ENCODE data around the gene BOLA3.

The BOLA3 gene

GRCh38 chr2:74148457-74149246, 940 bp upstream of the BOLA3 start:
- Histone ChIP-seq H3K27ac (no peak overlapping the region), H3K36me3 (replicated peaks) (peaks cover 5% of the 10 kb centered on the region), H3K4me3 (ENCODE audit: low read depth, low read length) (peak overlapping the region; percentile 80), H3K27me3 (replicated peaks) (no peaks in the 10 kb centered on the region)
- in situ Hi-C loops (cut with HindIII; ENCODE audit: low pct_ligation_motif_present, low sequenced_read_pairs): no loop called here
- DNase-seq: no peak
- TF ChIP-seq CTCF (IDR thresholded peaks at IDR 0.05; ENCODE audit: low read depth, low read length, missing control alignments): no peak

GRCh38 chr2:74146929-74147726, 584 bp downstream of the BOLA3 start:
- no peak for TF ChIP-seq CTCF (IDR thresholded peaks at IDR 0.05; ENCODE audit: low read depth, low read length, missing control alignments)
- in situ Hi-C loops (cut with HindIII; ENCODE audit: low pct_ligation_motif_present, low sequenced_read_pairs): no loop called here
- peak; percentile 24 for DNase-seq
- no peaks in the 10 kb centered on the region for H3K27me3 ChIP-seq (replicated peaks)
- H3K27ac ChIP-seq: peak overlapping the region; percentile 35
- H3K4me3 ChIP-seq (ENCODE audit: low read depth, low read length): peak overlapping the region; percentile 80
- no peaks in the 10 kb centered on the region for H3K36me3 ChIP-seq (replicated peaks)

GRCh38 chr2:74142340-74142739, 5.4 kb downstream of the BOLA3 start:
- no peaks in the 10 kb centered on the region for H3K27me3 ChIP-seq (replicated peaks)
- in situ Hi-C loops (cut with HindIII; ENCODE audit: low pct_ligation_motif_present, low sequenced_read_pairs): no loop called here
- peak; percentile 42 for TF ChIP-seq CTCF (IDR thresholded peaks at IDR 0.05; ENCODE audit: low read depth, low read length, missing control alignments)
- DNase-seq: no peak
- no peaks in the 10 kb centered on the region for H3K36me3 ChIP-seq (replicated peaks)
- H3K27ac ChIP-seq: no peak overlapping the region
- no peak overlapping the region for H3K4me3 ChIP-seq (ENCODE audit: low read depth, low read length)

GRCh38 chr2:74138600-74139323, 8.9 kb downstream of the BOLA3 start:
- Histone ChIP-seq H3K27ac (no peak overlapping the region), H3K27me3 (replicated peaks) (no peaks in the 10 kb centered on the region), H3K36me3 (replicated peaks) (peaks cover 2% of the 10 kb centered on the region), H3K4me3 (ENCODE audit: low read depth, low read length) (no peak overlapping the region)
- no peak for DNase-seq
- in situ Hi-C loops (cut with HindIII; ENCODE audit: low pct_ligation_motif_present, low sequenced_read_pairs): no loop called here
- peak; percentile 40 for TF ChIP-seq CTCF (IDR thresholded peaks at IDR 0.05; ENCODE audit: low read depth, low read length, missing control alignments)

- Histone ChIP-seq H3K27me3 (replicated peaks) (no peaks in the 10 kb centered on the region), H3K36me3 (replicated peaks) (peaks cover 2% of the 10 kb centered on the region), H3K4me3 (ENCODE audit: low read depth, low read length) (no peak overlapping the region), H3K27ac (no peak overlapping the region)
- no peak for TF ChIP-seq CTCF (IDR thresholded peaks at IDR 0.05; ENCODE audit: low read depth, low read length, missing control alignments)
- no peak for DNase-seq
- in situ Hi-C loops (cut with HindIII; ENCODE audit: low pct_ligation_motif_present, low sequenced_read_pairs): no loop called here
Measured at GRCh38 chr2:74137651-74138599, 9.8 kb downstream of the BOLA3 start.

Data from brain microvascular endothelial cell (primary cell).